HCEC 1CT (cell line): ENCODE results near the gene KLF1.
"Not testable (repeated sequence)": the region's sequence is repeated elsewhere in the genome, so short reads cannot be mapped to it uniquely, and the experiment has no call there.

Source experiments
- DNase-seq: peaks from one replicate; pipeline ENCODE4 v3.0.0-alpha.2; 2017

The KLF1 gene

DNA sequence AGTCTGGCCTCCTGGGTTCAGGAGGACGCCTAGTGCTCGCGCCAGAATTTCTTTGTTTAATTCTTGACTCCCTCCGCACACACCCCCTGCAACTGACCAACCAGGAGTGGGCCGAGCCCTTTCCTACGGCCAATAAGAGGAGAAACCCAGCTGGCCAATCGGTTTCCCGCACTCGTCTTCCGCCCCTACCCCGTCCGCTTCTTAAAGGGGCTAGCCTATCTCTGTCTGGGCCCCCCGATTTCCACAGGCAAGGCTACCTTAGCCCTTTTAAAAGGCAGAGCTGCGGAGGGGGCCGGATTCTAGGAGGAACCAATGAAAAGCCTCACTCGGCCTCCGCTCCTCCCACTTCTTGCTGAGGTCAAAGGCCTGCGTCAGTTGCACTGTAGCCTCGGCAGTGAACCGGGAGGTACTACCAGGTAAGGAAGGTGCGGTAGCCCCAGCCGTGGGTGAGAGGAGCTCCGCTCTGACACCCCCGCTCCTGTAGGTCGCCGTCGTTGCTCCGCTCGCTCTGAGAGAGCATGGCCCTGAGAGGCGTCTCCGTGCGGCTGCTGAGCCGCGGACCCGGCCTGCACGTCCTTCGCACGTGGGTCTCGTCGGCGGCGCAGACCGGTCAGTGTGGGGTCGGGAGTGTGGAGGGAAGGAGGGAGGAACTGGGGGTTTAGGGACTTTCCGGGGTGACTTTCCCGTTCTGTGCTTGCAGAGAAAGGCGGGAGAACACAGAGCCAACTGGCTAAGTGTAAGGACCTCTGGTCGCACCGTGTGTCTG lies 4.0 kb upstream of the KLF1 start, which contains the start of gene GCDH:
Gene GCDH (plus strand): TSS at position 374 of the 766 bp plus-strand sequence. CDS start 145 bp downstream, at position 519.
- DNase-seq = peak; percentile 99

DNA sequence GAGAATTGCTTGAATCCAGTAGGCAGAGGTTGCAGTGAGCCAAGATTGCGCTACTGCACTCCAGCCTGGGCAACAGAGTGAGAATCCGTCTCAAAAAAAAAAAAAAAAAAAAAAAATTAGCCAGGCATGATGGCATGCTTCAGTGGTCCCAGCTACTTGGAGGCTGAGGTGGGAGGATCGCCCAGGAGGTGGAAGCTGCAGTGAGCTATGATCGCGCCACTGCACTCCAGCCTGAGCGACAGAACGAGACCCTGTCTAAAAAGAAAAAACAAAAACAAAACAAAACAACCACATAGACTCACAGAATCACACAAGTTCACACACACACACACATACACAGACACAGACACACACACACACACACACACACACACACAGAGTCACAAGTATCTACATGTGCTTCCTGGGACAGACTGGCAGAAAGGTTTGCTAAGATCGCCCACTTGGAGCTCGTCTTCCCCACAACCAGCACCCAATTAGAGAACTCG lies 3.3 kb upstream of the KLF1 start:
- DNase-seq = not testable (repeated sequence)

DNA sequence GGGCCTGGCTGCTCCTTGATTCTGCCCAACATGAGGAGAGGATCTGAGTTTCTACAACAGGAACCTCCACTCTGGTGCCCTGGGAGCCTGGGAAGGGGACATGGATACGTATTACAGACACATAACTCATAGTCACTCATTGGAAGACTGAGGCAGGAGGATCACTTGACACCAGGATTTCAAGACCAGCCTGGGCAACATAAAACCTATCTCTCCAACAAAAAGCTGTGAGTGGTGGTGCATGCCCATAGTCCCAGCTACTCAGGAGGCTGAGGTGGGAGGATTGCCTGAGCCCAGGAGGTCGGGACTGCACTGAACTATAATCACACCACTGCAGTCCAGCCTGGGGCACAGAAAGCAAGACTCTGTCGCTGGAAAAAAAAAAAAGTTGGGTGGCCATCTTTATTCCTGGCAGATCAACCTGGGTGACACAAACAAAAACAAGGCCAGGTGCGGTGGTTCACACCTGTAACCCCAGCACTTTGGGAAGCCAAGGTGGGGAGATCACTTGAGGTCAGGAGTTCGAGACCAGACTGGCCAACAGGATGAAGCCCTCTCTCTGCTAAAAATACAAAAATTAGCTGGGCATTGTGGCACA lies 1.1 kb upstream of the KLF1 start:
- no peak for DNase-seq

DNA sequence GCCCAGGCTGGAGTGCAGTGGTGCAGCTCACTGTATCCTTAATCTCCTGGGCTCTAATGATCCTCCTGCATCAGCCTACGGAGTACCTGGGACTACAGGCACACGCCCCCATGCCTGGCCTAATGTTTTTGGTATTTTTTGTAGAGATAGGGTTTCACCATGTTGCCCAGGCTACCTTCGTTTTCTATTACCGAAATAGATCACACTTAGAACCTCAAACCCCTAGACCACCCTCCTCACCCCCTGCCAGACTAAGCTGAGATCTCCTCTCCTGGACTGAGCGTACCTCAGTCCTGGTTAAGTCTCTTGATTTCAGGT lies 391 bp downstream of the KLF1 start:
- DNase-seq = no peak

DNA sequence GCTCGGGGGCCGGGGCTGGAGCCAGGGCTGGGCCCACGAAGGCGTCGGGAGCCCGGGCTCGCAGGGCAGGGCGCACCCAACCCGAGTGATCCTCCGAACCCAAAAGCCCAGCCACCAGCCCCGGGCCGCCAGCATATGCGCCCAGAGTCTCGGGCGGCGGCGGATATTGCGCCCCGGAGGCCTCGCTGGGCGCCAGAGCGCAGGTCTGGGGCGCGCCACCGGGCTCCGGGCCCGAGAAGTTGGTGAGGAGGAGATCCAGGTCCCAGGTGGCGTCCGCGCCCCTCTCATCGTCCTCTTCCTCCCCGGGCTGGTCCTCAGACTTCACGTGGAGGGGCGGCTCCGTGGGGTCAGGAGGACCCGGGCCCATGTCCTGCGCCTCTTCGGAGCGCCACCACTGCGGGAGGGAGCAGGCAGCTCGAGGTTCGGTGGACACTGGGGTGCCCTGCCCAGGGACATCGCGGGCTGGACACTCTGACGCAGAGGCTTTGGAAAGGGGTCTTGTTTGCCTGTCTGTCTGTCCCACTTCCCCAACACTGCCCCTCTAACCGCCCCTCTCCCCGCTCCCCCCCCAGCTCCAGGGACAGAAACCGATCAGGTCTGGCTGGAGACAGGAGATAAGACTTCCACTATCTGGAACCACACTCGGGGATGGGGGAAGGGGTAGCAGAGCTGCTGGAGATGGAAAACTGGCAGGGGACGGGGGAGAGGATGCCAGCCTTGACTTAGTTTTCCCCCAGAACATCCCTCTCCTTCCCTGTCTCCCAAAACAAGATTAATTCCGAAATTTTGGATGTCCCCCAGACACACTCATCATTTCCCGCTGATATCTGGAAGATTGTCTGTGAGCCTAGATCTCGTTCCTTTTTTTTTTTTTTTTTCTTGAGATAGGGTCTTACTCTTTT lies 1.0 kb downstream of the KLF1 start:
- no peak for DNase-seq

DNA sequence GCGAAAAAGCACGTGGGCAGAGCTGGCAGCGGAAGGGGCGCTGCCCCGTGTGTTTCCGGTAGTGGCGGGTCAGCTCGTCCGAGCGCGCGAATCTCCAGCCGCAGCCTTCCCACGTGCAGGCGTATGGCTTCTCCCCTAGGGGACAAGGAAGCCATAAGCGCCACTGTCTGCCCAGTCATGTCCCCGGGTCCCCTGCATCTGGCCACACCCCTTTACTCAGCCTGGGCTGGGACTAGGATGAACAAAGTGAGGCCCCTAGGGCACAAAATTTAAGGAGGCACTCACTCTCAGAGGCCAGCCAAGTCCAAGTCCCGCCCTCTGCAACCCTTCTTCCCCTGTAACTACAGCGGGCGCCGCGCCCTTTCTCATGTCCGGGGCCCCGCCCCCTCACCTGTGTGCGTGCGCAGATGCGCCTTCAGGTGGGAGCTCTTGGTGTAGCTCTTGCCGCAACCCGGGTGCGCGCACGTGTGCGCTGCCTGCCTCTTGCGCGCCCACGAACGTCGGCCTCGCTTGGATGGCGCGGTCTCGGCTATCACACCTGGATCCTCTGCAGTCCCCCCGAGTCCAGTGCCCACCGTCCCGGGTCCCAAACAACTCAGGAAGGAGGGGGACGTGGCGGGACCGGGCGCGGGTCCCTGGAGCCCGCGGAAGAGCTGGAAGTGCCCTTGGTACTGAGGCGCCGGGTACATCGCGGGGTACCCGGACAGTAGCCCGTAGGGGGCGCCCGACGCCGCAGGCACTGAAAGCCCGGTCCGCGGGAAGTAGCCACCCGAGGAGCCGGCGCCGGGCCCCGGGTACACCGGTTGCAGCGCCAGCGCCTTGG lies 1.9 kb downstream of the KLF1 start:
- no peak for DNase-seq

DNA sequence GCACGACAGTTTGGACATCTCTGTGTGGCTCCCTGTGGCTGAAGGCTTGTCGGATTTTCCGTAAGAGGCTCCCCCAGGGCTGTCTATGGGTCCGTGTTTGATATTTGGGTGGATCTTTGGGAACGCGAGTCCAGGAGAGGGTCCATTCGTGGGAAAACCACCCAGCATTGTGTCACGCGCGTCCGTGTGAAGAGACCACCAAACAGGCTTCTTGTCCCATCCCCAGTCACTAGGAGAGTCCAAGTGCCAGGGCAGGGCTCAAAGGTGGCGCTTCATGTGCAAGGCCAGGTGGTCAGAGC lies 2.4 kb downstream of the KLF1 start:
- DNase-seq = no peak

DNA sequence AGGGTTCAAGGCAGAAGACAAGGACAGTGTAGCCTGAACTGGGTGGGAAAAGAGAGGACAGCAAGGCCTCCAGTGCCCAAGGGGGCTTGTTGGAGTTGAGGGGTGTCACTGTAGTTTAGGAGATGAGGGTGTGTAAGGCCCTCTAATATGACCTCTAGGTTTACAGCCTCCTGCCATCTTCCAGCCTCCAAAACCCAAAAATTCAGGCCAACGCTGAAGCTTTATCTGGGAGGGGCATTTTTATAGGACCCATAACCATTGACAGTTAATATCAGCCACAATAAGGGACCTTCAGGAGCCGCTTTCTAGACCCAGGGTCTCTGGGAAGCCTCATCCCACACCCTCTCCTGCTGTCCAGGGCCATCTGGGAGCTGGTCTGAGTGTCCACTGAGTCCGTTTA lies 2.8 kb downstream of the KLF1 start:
- DNase-seq = no peak

DNA sequence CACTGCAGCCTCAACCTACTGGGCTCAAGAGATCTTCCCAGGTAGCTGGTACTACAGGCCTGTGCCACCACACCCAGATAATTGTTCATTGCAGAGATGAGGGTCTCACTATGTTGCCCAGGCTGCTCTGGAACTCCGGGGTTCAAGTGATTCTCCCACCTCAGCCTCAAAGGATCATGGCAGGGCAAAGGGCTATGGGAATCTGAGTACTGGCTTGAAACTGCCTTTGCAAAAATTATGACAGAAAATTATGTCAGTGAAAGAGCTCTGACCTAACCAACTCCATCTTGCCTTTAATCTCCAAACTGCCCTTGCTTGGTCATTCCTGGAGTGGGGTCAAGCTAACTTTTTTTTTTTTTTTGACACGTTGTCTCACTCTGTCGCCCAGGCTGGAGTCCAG lies 4.4 kb downstream of the KLF1 start:
- DNase-seq = no peak

DNA sequence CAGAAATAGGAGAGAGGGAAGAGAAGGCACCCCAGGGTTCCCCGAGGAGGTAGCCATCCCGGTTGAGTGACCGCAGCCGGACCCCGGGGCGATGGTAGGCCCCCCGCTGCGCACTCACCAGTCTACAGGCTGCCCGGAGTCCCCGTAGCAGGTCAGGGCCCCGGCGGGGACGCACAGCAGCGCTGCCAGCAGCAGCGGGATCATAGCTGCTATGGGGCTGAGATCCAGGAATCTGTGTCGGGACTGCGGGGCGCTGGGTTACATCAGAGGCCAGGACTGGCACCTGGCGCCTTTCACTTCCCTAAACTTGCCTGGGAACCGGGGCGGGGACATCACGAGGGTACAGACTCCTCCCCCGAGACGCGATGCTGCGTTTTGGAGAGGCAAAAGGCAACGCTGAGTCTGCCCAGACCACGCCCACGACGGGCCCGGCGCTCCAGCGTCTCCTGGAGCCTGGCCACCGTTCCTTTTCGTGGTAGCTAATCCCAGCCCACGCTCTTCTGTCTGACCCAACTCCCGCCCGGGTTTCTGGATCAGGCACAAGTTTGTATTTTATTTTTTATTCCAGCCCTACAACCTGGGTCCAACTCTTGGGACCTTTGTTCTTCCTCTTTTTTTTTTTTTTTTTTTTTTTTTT lies 5.7 kb downstream of the KLF1 start, which contains the start of gene DNASE2:
Gene DNASE2 (minus strand): TSS at position 278 of the 637 bp plus-strand sequence. CDS start 74 bp downstream, at position 204.
- DNase-seq = peak; percentile 93

DNA sequence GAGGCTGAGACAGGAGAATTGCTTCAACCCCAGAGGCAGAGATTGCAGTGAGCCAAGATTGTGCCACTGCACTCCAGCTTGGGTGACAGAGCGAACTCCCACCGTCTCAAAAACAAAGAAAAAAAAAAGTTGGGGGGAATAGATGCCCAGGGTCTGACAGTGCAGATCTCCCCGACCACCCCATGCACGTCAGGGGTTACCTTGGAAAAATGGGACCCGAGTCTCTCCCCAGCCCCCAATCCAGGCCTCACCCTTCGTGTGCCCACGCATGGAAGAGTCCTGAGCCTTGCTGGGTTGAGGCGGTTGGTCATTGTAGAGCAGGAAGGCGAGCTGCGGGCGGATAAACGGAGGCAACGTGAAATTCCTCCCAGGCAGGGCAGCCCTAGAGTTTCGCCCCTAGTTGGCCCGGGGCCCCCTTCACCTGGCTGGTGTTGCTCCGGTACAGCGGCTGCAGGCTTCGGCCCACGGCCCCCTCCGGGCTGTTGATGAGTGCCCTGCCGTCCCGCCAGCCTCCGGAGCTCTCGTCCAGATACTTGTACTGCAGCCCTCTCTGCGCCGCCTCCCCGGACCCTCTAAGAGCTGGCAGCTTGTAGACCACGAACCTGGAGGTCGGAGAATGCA lies 6.3 kb downstream of the KLF1 start:
- DNase-seq = no peak

DNA sequence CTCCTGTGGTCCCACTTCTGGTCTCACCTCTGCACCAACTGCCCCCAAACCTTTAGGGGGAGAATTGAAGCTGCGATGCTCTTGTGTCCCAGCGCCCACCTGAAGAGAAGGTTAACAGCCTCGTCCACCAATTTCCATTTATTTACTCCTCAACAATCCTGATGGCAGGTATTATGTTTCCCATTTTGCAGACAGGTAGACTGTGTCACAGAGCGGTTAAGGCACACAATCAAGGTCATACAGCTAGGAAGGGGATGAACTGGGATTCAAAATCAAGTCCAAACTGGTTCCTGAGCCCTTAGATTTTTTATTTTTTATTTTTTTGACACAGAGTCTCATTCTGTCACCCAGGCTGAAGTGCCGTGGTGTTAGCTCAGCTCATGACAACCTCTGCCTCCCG lies 11.9 kb downstream of the KLF1 start:
- DNase-seq = no peak

DNA sequence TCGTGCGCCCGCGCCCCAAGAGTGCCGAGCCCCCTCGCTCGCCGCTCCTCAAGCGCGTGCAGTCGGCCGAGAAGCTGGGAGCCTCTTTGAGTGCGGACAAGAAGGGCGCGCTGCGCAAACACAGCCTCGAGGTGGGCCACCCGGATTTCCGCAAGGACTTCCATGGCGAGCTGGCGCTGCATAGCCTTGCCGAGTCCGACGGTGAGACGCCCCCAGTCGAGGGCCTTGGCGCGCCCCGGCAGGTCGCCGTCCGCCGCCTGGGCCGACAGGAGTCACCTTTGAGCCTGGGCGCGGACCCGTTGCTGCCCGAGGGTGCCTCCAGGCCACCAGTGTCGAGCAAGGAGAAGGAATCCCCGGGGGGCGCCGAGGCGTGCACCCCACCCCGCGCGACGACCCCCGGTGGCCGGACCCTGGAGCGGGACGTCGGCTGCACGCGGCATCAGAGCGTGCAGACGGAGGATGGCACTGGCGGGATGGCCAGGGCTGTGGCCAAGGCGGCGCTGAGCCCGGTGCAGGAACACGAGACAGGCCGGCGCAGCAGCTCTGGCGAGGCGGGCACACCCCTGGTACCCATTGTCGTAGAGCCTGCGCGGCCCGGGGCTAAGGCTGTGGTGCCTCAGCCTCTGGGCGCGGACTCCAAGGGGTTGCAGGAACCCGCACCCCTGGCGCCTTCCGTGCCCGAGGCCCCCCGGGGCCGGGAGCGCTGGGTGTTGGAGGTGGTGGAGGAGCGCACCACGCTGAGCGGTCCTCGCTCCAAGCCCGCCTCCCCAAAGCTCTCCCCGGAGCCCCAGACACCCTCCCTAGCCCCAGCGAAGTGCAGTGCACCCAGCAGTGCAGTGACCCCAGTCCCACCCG lies 12.9 kb downstream of the KLF1 start:
- no peak for DNase-seq

DNA sequence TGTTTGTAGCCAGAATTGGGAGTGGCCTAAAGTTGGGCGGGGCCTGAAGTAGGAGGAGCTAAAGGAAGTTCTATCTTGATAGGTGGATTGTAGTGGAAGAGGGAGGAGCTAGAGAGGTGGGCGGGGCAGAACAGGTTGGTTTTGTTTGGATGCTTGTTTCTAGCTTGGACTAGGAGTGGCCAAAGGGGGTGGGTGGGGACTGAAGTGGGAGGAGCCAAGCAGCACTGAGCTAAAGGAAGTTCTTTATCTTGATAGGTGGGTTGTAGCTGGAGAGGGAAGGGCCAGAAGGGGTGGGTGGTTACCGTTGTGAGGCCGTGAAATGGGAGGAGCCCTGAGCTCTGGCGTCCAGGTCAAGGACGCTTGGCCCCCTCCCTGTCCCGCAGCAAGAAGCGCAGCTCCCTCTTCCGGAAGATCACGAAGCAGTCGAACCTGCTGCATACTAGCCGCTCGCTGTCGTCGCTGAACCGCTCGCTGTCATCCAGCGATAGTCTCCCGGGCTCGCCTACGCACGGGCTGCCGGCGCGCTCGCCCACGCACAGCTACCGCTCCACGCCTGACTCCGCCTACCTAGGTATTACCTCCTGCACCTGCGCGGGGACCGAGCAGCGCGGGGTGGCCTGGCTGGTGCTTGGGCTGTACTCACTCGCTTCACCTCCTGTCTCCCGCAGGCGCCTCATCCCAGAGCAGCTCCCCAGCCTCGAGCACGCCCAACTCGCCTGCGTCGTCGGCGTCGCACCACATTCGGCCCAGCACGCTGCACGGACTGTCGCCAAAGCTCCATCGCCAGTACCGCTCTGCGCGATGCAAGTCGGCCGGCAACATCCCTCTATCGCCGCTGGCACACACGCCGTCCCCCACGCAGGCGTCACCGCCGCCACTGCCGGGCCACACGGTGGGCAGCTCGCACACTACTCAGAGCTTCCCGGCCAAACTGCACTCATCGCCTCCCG lies 13.8 kb downstream of the KLF1 start:
- no peak for DNase-seq

DNA sequence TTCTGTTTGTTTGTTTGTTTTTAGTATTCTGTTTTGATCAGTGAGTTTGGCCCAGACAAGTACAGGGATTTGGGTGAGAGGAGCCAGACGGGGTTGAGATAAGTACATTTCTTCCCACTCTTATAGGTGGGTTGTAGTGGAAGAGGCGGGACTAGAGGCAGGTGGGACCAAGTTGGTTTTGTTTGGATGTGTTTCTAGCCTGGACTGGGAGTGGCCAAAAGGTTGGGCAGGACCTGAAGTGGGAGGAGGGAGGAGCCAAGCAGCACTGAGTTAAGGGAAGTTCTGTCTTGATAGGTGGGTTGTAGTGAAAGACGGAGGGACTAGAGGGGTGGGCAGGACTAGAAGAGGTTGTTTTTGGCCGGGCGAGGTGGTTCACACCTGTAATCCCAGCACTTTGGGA lies 14.7 kb downstream of the KLF1 start:
- no peak for DNase-seq

DNA sequence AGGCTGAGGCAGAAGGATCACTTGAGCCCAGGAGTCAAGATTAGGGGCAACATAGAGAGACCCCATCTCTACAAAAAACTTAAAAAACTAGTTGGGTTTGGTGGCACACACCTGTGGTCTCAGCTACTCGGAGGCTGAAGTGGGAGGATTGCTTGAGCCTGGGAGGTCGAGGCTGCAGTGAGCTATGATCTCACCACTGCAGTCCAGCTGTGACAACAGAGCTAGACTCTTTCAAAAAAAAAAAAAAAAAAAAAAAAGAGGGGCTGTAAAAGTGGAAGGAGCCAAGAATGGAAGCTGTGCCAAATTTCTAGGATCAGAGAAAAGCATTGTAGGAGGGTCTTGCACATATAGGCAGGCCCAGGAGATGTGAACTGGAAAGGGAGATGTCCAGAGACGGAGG lies 15.3 kb downstream of the KLF1 start:
- DNase-seq = no peak

DNA sequence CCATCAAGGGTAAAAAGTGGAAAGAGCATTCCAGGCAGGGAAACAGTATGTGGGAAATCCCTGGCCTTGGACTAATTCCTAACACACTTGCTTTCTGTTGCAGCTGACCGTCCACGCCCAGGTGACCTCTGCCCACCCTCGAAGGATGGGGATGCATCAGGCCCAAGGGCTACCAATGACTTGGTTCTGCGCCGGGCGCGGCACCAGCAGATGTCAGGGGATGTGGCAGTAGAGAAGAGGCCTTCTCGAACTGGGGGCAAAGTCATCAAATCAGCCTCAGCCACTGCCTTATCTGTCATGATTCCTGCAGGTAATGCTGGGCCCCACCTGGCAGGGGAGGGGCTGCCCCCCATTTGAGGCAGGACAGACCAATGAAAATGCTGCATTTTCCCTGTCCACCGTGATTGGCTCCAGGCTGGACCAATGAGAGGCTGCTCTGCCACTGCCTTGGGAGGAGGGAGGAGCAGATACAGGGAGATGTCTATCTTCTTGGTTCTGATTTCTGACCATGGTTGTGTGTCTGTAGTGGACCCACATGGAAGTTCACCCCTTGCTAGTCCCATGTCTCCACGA lies 18.4 kb downstream of the KLF1 start:
- no peak for DNase-seq

DNA sequence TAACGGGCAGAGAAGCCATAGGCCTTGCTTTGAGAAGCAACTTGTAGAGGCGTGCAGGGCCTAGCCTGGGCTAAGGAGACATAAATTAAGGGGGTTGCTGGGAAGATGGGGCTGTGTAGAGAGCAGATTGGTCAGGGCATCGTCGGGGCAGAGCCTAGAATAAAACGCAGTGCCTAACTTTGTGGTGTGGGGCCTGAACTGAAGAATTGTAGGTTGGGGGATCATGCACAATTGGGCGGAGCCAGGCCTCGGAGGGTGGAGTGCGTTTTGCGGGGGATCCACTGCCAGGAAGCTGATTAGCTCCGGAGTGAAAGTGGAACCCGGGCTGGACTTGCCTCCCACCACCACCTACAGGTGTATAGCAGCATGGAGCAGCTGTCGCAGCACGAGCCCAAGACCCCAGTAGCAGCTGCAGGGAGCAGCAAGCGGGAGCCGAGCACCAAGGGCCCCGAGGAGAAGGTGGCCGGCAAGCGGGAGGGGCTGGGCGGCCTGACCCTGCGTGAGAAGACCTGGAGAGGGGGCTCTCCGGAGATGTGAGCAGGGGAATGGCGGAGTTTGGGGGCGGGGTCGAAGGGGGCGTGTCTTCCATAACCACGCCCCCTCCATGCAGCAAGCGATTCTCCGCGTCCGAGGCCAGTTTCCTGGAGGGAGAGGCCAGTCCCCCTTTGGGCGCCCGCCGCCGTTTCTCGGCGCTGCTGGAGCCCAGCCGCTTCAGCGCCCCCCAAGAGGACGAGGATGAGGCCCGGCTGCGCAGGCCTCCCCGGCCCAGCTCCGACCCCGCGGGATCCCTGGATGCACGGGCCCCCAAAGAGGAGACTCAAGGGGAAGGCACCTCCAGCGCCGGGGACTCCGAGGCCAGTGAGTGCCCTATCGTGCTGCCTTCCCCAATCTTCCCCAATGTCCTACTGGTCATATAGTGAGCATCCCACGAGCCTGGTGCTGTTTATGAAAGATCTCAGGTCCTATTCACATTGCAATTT lies 19.6 kb downstream of the KLF1 start:
- DNase-seq = no peak
